ENCODE data around the gene LMAN2.
"Not testable (repeated sequence)": the region's sequence is repeated elsewhere in the genome, so short reads cannot be mapped to it uniquely, and the experiment has no call there.

Gene LMAN2

GRCh38 chr5:177378884-177379883 is 27.7 kb upstream of the LMAN2 start:
- no peak for DNase-seq

GRCh38 chr5:177377851-177378776 is 26.6 kb upstream of the LMAN2 start:
- no peak for DNase-seq

DNA sequence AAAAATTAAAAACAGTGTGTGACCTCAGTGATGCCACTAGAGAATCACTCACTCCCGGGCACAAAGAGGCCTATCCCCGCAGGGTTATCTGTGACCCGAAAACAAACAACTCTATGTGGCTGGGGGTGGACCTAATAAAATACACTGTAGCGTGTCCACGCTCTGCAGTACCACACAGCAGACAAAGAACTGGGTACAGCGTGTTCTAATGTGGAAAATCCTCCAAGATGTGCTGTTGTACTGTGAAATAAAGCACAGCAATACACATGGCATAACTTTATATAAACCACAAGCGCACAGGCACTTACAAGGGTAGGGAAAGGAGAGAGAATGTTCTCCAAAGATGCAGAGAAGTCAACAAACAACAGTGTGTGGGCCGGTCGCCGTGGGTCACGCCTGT is 24.6 kb upstream of the LMAN2 start:
- no peak for DNase-seq

DNA sequence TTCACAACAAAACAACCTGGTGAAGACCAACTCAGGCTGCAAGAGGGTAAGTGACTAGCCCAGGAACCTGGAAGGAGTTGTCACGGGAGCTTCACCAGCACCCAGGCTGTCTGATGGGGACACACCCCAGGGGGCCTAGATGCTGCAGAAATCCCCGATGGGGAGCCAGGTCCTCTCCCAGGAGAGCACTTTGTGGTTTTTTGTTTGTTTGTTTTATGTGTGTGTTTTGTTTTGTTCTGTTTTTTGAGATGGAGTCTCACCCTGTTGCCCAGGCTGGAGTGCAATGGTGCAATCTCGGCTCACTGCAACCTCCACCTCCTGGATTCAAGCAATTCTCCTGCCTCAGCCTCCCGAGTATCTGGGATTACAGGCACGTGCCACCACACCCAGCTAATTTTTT is 24.0 kb upstream of the LMAN2 start:
- DNase-seq = not testable (repeated sequence)

GRCh38 chr5:177374211-177374610 is 22.7 kb upstream of the LMAN2 start:
- DNase-seq = no peak

DNA sequence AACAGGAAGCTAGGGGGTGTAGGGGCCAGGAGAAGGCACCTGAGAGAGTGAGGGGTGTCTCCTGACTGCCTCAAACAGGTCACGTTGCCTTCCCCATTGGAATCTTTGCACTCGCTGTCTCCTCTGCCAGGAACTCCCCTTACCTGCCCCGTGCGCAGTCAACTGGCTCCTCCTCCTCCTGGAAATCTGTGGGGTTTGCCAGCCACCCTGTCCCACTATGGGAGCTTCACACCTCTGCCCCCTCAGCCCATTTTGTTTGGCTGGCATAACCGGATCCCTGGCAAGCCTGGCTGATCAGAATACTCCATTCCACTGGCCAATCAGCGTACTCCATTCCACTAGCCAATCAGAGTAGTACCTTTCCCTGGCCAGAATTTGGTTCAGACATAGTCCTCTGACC is 22.3 kb upstream of the LMAN2 start:
- no peak for DNase-seq

DNA sequence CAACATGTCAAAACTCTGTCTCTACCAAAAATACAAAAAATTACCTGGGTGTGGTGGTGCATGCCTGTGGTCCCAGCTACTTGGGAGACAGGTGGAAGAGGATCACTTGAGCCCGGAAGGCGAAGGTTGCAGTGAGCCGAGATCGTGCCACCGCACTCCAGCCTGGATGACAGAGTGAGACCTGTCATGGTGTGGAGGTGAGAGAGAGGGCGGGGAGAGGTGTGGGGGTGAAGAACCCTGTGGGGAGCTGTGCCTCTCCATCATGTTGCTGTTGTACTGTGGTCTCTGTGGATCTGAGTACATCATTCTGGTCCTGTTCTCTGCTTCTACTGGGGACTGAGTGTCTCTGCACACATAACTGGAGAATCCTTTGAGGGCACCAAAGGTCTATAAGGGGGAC is 21.4 kb upstream of the LMAN2 start:
- no peak for DNase-seq

DNA sequence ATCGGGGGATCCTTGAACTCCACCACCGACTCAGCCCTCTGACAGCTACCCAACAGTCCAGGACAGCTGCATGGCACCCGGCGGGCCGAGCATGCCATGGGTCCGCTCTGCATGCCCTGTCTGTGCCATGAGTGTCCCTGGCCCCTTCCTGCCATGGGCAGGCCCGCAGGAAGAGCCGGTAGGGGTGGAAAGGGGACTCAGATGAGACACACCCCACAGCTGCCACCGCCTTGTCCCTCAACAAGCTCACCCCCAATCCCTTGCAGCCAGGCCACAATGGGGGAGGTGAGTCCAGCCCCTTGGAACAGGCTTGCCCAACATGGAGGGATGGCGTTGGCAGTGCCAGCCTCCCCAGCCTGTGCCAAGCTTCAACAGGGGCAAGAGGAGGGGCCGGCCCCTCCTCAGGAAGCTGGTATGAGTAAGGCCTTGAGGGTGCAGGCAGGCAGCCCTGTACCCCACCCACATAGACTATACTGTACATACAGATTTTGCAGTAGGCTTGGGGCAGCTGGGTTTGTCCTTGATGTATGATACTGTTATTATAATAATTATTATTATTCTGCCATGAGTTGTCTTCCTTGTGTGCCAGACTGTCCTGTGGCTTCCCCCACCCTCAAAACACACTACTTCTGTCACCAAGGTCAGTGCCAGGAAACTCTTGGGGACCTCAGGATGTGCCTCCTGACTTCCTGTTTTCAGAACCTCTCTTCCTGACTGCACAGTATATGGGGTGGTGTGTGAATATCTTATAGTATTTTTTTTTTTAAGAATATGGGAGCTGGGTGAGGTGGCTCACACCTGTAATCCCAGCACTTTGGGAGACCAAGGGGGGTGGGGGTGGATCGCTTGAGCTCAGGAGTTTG is 20.8 kb upstream of the LMAN2 start:
- DNase-seq = no peak

- DNase-seq = no peak
Observed at GRCh38 chr5:177371120-177372033, 19.9 kb upstream of the LMAN2 start.

DNA sequence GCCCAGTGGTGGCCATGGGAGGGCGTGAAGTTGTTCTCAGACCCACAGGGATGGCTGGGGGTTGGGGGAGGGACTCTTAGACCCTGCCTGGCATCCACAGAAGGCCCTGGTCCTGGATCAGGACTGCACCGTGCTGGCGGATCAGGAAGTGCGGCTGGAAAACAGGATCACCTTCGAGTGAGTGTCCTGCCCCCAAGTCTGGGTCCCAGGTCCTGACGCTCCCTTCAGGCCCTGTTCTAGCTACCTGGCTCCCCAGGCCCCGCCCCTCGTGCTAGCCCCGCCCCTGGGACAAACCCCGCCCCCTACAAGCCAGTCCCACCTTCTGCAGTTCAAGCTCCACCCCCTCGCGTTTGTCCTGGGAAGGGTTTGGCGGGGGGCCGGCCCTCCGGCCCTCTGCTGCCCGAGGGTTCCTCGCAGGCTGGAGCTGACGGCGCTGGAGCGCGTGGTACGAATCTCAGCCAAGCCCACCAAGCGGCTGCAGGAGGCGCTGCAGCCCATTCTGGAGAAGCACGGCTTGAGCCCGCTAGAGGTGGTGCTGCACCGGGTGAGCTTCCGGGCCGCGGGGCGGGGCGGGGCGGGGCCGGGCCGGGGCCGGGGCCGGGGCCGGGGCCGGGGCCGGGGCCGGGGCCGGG is 19.1 kb upstream of the LMAN2 start:
- DNase-seq = peak; percentile 81

DNA sequence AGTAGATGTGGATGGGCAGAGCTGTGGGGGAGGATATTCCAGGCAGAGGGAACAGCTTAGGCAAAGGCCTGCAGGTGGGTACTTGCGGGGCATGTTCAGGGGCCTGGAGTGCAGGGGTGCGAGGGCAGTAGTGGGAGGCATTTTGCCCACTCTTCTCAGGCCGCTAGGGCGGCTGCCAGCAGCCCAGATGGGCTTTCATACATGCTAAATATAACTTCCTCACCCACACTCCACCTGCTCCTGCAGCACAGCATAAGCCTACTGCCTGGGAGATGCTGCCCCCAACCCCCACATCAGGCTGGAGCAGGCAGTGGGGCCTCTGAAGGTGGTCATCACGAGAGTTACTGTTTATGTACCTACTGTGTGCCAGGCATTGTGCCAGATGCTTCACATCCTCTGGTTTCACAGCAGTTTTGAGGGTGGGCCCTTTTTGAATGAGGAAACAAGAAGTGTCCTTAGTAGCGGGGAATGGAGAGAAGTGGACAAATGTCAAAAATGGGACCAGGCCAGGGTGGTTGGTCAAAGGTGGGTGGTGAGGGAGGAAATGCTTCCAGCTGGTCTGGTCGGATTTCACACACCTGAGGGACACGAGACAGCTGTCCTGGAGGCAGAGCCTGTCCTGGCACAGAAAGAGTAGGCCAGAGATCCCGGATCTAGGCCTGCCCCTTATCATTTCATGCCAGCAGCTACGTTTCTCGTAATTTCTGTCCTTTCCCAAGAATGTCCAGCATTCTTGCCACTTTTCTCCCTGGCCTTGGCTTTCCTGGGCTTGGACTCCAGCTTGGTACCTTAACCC is 18.4 kb upstream of the LMAN2 start:
- no peak for DNase-seq

GRCh38 chr5:177368869-177369644 is 17.6 kb upstream of the LMAN2 start:
- peak; percentile 58 for DNase-seq

DNA sequence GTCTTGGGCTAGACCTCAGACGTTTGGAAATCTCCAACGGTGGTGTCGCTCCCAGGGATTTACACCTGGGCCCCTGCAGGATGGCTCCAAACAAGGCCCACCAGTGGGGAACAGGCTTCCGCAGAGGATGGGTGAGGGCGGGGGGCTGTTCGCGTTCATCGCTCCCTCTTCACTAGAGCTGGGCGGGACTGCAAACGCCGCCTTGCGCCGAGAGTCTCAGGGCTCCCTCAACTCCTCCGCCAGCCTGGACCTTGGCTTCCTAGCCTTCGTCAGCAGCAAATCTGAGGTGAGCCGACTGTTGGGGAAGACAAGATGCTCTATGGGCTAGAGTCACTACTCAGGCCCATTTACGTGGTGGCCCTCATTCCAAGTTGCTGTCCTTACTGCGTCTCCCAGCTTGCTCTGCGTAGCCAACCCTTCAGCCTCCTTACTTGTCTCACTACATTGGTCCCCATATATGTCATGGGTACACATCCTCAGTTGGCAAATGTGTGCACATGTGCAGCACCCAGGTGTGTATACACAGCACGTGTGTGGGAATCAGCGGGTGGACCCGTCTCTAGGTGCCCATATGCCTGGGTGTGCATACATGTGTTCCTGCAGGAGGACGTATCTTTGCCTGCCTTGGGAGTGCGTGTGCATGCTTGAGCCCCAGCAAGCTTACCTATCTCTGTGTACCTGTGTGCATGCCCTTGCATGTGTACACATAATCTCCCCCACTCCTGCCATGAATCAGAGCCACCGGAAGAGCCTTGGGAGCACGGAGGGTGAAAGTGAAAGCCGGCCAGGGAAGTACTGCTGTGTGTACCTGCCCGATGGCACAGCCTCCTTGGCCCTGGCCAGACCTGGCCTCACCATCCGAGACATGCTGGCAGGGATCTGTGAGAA is 16.8 kb upstream of the LMAN2 start:
- DNase-seq = no peak

GRCh38 chr5:177367323-177367848 is 15.9 kb upstream of the LMAN2 start:
- no peak for DNase-seq

DNA sequence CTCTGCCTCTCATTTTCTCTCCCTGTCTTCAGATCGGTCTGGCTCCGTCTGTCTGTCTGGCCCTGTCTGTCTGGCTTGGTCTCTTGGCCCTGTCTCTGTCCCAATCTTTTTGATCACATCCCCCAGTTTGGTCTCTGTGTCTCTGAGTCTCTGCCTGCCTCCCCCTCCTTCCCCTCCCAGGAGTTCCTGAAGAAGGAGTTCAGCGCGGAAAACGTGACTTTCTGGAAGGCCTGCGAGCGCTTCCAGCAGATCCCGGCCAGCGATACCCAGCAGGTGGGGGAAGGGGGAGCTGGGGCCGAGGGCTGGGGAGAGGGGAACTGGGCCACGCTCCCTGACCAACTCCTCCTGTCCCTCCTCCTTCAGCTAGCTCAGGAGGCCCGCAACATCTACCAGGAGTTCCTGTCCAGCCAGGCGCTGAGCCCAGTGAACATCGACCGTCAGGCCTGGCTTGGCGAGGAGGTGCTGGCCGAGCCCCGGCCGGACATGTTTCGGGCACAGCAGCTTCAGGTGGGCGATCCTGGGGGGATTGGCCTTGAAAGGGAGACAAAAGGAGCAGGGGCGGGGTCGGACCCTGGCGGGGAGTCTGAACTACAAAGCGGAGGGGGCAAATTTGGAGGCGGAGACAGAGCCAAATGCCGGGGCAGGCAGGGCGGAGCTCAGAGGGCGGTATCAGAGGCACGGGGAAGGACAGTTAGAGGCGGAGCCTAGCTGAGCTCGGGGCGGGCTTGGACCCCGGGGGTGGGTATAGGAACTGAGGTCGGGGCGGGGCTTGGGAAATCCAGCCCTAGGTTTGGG is 15.3 kb upstream of the LMAN2 start:
- no peak for DNase-seq

GRCh38 chr5:177365845-177366527 is 14.5 kb upstream of the LMAN2 start:
- no peak for DNase-seq

Measured in stimulated activated CD8-positive, alpha-beta memory T cell treated with anti-CD3 and anti-CD28 coated beads, Interleukin-4, amount 100 ng/mL, for 48 hours (primary cell).